ACHN (cell line): ENCODE data around the gene CENPL.
"Not testable (repeated sequence)": the region's sequence is repeated elsewhere in the genome, so short reads cannot be mapped to it uniquely, and the experiment has no call there.

ENCODE experiments used
- DNase-seq: peaks from one replicate; pipeline ENCODE4 v3.0.0-alpha.2; 2015
- in situ Hi-C: cut with HindIII; loops from 2 replicates; pipeline ENCODE4 v1.10.0; 2017; ENCODE audit warnings: low sequenced_read_pairs, low pct_ligation_motif_present, low pct_unique_long_range_greater_than_20kb

CENPL gene

DNA sequence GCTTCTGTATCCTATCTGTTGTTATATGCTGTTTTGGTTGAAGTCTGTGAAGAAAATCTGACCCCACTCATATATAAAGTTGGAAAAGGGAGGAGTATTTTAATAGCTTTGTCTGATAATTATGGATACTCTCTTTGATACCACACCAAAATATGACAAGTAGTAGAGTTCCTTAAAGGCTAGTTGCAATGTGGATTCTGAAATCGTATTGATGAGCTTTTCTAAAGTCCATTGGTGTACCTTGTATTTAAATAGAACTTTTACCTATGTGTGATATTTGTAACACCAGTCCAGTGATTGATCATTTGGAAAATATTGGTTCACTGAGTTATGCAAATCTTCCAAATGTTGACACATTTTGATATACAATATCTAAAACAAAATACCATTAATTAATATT lies 35.4 kb upstream of the CENPL start:
- no peak for DNase-seq
- in situ Hi-C loops, result no loop called here

DNA sequence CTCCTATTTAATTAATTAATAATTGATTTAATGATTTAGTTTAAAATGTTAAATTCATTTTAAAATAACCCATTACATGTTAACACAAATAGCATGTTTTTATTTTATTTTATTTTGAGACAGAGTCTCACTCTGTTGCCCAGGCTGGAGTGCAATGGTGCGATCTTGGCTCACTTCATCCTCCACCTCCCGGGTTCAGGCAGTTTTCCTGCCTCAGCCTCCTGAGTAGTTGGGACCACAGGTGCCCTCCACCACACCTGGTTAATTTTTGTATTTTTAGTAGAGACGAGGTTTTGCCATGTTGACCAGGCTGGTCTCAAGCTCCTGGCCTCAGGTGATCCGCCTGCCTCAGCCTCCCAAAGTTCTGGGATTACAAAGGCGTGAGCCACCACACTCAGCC lies 34.9 kb upstream of the CENPL start:
- DNase-seq, in situ Hi-C loops: not testable (repeated sequence)

GRCh38 chr1:173857363-173857917 lies 32.8 kb upstream of the CENPL start:
- in situ Hi-C loops, result no loop called here
- DNase-seq, result no peak

GRCh38 chr1:173856903-173857302 lies 32.2 kb upstream of the CENPL start:
- in situ Hi-C loops, result no loop called here
- DNase-seq, result no peak

DNA sequence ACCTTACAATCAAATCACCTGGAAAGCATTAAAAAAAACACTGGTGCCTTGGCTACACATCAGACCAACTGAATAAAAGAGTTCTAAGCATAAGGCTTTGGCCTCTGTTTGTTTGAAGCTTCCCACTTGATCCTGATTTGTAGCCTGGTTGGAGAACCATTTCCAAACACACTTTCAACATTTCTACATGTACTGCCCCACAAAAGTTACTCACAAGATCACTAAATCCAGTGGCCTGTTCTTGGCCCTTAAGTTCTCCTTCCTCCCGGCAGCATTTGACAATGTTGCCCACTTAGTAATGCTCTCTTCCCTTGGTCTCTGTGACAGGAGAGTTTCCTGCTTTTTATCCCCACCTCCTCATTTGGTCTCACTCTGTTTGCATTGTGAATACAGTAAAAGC lies 31.3 kb upstream of the CENPL start:
- DNase-seq, result no peak

DNA sequence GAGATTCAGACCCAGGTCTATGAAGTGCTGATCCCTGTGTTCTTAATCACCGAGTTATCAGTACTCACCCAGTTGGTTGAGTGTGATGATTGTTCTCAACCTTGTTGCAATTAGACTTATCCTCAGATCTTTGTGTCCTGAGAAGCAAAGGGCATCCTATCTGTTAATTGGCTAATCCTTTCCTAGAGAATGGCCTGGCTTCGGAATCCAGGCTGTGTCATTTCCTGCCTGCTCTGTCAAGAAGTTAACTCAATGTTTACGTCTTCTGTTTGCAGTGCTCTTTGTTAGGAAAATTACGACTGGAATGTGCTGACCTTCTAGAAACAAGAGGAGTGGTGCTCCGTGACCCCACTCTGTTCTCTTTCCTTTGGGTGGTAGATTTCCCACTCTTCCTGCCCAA lies 28.4 kb upstream of the CENPL start:
- in situ Hi-C loops, result no loop called here

More for the DNA sequence above, 31.3 kb upstream of the CENPL start:
- in situ Hi-C loops, result no loop called here

GRCh38 chr1:173852105-173852504 lies 27.4 kb upstream of the CENPL start:
- in situ Hi-C loops, result no loop called here
- no peak for DNase-seq

More for the DNA sequence above, 28.4 kb upstream of the CENPL start:
- no peak for DNase-seq

DNA sequence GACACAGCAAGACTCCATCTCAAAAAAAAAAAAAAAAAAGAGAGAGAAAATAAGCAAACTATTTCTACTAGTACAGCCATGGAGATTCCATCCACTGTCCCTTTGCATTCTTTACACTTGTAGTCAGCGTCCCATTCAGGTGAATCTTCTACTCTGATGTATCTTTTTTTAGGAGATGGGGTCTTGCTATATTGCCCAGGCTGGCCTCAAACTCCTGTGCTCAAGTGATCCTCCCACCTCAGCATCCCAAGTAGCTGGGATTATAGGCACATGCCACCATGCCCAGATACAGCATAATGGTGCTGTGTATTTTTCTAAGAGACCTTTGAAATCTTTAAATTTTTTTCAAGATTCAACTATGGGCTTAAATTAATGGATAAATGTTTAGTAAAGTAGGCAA lies 8.1 kb upstream of the CENPL start:
- in situ Hi-C loops, result no loop called here
- no peak for DNase-seq

DNA sequence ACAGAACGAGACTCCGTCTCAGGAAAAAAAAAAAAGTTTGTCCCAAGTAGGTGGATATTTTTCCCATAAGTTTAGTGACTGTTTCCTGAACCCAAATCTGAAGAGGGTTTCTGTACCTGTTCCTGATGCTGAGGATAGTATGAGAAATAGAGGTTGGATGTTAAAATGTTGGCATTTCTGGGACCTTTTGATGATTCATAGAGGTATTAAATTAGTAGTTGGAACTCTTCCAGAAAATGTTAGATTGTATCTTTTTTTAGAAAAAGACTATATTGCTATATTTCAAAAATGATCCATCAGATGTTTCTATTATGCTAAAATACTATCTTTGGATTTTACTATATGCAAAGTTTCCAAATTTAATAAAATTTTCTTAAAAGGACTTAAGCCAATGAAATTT lies 2.9 kb upstream of the CENPL start:
- DNase-seq, result no peak
- in situ Hi-C loops, result no loop called here

- no peak for DNase-seq
- in situ Hi-C loops, result no loop called here
Measured at GRCh38 chr1:173823781-173824314, 835 bp downstream of the CENPL start.

GRCh38 chr1:173821680-173822079 lies 3.0 kb downstream of the CENPL start:
- in situ Hi-C loops, result no loop called here
- DNase-seq, result no peak

DNA sequence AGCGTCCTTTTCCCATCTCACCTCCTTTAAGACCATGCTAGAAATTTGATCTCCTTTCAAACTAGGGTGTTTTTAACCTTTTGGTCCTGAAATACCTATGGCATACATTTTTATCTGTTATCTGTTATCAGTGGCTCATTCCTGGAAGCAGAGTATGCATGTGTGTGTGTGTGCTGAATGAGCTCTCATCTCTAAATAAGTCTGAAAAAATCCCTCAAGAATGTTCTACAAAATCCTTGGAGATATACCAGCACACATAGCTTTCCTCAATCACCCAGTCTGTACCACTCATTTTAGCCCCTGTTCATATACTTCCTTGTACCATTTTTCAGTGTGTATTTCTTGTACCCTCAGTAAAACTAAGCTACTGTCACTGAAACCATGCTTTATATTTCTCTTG lies 6.2 kb downstream of the CENPL start:
- in situ Hi-C loops, result no loop called here
- DNase-seq, result no peak

DNA sequence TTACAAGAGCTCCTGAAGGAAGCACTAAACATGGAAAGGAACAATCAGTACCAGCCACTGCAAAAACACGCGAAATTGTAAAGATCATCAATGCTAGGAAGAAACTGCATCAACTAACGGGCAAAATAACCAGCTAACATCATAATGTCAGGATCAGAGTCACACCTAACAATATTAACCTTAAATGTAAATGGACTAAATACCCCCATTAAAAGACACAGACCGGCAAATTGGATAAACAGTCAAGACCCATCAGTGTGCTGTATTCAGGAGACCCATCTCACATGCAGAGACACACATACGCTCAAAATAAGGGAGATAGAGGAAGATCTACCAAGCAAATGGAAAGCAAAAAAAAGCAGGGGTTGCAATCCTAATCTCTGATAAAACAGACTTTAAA lies 11.0 kb downstream of the CENPL start:
- DNase-seq, in situ Hi-C loops: not testable (repeated sequence)

DNA sequence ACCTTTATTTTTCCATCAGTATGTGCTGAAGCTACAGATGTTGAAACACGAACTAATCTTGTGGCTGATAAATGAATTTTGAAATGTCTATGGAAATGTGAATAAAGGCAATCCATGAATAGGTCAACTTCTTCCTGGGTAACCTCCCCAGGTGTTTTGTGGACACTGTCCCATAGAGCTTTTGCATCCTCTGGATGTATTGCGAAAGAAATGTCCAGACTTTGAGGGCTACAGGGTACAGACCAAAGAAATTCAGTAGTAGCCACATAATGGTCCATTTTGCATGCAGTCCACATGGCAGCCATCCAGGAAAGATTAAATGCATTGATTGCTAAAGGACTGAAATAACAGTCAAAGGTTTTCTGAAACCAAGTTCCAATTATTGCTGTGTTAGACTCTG lies 21.7 kb downstream of the CENPL start:
- in situ Hi-C loops, result no loop called here
- no peak for DNase-seq

GRCh38 chr1:173799995-173800394 lies 24.7 kb downstream of the CENPL start:
- DNase-seq, in situ Hi-C loops: not testable (repeated sequence)

DNA sequence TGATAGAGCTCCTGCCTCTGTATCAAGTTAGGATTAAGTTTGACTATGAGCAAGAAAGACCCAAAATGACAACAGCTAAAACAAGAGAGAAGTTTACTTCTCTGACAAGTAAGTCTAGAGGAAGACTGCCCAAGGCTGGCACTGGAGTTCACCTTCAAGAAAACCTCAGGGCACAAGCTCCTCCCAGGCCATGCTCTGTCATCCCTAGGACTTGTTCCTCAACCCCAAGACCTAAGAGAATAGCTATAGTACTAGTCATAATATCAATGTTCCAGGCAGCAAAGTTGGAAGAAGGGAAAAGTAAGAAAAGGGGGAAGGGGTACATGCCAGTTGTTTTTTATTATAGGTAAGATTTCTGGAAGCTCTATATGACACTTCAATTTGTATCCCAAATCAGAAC lies 26.6 kb downstream of the CENPL start:
- DNase-seq, result no peak
- in situ Hi-C loops, result no loop called here

GRCh38 chr1:173789841-173790240 lies 34.8 kb downstream of the CENPL start:
- in situ Hi-C loops, result no loop called here
- no peak for DNase-seq

- in situ Hi-C loops, result no loop called here
- no peak for DNase-seq
Measured at GRCh38 chr1:173784997-173785396, 39.7 kb downstream of the CENPL start.

DNA sequence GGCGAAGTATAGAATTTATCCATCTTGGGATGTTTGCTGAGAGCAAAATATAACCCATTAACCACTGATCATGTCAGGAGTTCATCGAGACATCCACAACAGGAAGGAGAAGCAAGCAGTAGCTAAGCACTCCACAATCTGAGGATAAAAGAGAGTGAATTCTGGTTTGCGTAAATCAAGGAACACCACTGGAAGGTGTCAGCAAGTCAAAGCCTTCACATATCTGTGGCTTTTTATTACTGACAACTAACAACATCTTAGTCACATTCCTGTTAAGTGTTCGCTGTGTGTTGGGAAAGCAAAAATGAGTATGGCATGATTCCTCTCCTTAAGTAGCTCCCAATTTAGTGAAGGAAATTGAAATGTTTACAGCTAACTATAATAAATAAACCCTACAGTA lies 44.7 kb downstream of the CENPL start:
- DNase-seq, result no peak
- in situ Hi-C loops, result no loop called here

- no peak for DNase-seq
- in situ Hi-C loops, result no loop called here
Measured at GRCh38 chr1:173775578-173776226, 49.0 kb downstream of the CENPL start.
